Type B pancreatic cell (in vitro differentiated cells): ENCODE measurements around the gene BST1. TPM values are rescaled to one million over a fixed set of nuclear protein-coding genes. Genes with fewer than 3 reads are reported as not detected.

Experiments used
- DNase-seq: peaks from one replicate; pipeline ENCODE4 v3.0.0; 2021; ENCODE audit warnings: mixed read lengths; ENCODE audit not compliant: unreplicated experiment; ENCODE audit errors: extremely low spot score
- H3K27ac Mint-ChIP-seq: 2 replicates; pipeline ENCODE4 v1.8.0; 2021; ENCODE audit warnings: mild to moderate bottlenecking, mixed read lengths
- H3K27me3 Mint-ChIP-seq: 2 replicates; pipeline ENCODE4 v1.8.0; 2021; ENCODE audit warnings: mixed read lengths
- H3K36me3 Mint-ChIP-seq: 2 replicates; pipeline ENCODE4 v1.8.0; 2021; ENCODE audit warnings: mixed read lengths
- H3K4me1 Mint-ChIP-seq: one replicate; pipeline ENCODE4 v1.8.0; 2021; ENCODE audit warnings: mixed read lengths; ENCODE audit not compliant: unreplicated experiment
- H3K4me3 Mint-ChIP-seq: 2 replicates; pipeline ENCODE4 v1.8.0; 2021; ENCODE audit warnings: mild to moderate bottlenecking, mixed read lengths
- H3K9me3 Mint-ChIP-seq: 2 replicates; pipeline ENCODE4 v1.8.0; 2021; ENCODE audit warnings: mixed read lengths
- CTCF ChIP-seq: fragments of 200-600 bp; sonication (generic); conservative IDR thresholded peaks from 2 replicates; pipeline ENCODE4 v1.5.0; 2021; ENCODE audit warnings: antibody characterized with exemption, mild to moderate bottlenecking
- total RNA-seq: library from RNA; stranded (reverse); gene quantifications from 2 replicates; pipeline ENCODE4 v1.2.1, GENCODE V29; 2021; ENCODE audit warnings: low replicate concordance

Gene BST1
- total RNA-seq, 1 donor from 2014 or later, result 0.89 TPM

GRCh38 chr4:15692602-15693001 is 10.3 kb upstream of the BST1 start:
- TF ChIP-seq CTCF, result no peak
- H3K27ac Mint-ChIP-seq, result peak overlapping the region; percentile 9
- no peaks in the 10 kb centered on the region for H3K4me1 Mint-ChIP-seq
- DNase-seq, result no peak
- H3K27me3 Mint-ChIP-seq, result no peaks in the 10 kb centered on the region
- no peaks in the 10 kb centered on the region for H3K9me3 Mint-ChIP-seq
- H3K4me3 Mint-ChIP-seq, result no peak overlapping the region
- peaks cover 12% of the 10 kb centered on the region for H3K36me3 Mint-ChIP-seq

GRCh38 chr4:15694431-15694830 is 8.4 kb upstream of the BST1 start:
- H3K9me3 Mint-ChIP-seq, result no peaks in the 10 kb centered on the region
- TF ChIP-seq CTCF, result no peak
- no peak for DNase-seq
- no peaks in the 10 kb centered on the region for H3K4me1 Mint-ChIP-seq
- no peaks in the 10 kb centered on the region for H3K27me3 Mint-ChIP-seq
- H3K4me3 Mint-ChIP-seq, result peak overlapping the region; percentile 60
- peaks cover 4% of the 10 kb centered on the region for H3K36me3 Mint-ChIP-seq
- H3K27ac Mint-ChIP-seq, result peak overlapping the region; percentile 98

DNA sequence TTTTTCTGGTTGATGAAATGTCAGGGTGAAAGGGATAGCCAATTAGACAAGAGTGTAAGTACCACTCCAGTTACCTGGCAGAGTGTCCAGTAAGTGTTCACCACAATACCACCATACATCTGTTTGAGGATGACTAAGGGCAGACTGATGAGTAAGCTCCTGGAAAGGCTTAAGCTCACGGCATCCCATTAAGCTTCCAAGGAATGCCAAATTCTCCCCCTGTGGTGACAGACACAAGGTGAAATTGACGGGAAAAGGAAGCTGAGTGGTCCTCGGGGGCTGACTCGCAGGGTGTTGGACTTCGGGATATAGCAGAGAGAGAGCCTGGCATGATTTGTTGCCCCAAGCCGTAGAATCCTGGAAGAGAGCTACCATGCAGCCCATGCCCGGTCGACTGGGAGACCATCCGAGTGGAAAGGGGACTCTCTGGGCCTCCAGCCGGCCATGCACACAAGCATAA is 7.6 kb upstream of the BST1 start:
- Mint-ChIP-seq H3K27me3 (no peaks in the 10 kb centered on the region), H3K9me3 (no peaks in the 10 kb centered on the region), H3K36me3 (peaks cover 4% of the 10 kb centered on the region), H3K4me1 (no peaks in the 10 kb centered on the region), H3K27ac (peak overlapping the region; percentile 71), H3K4me3 (no peak overlapping the region)
- DNase-seq, result no peak
- TF ChIP-seq CTCF, result no peak

DNA sequence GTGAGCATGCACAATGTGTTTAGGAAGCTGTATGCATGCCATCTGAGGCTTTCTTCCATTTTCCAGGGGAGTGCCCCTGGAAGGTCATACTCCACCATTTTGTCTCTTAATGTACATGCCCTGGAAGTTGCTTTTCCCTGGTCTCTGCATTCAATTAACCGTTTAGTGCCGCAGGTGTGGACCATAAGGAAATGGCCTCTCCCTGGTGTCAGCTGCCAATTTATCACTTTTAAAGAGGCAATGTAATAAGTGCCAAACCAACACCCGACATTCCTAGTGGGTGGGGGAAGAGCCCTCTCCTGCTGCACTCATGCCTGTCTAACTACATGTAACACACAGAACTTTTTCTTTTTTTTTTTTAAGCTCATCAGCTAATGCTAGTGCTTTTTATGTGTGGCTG is 7.1 kb upstream of the BST1 start:
- Mint-ChIP-seq H3K27ac (peak overlapping the region; percentile 71), H3K27me3 (no peaks in the 10 kb centered on the region), H3K9me3 (no peaks in the 10 kb centered on the region), H3K4me3 (peak overlapping the region; percentile 32), H3K36me3 (peaks cover 1% of the 10 kb centered on the region), H3K4me1 (no peaks in the 10 kb centered on the region)
- no peak for DNase-seq
- no peak for TF ChIP-seq CTCF

- no peaks in the 10 kb centered on the region for H3K27me3 Mint-ChIP-seq
- H3K27ac Mint-ChIP-seq, result no peak overlapping the region
Observed at GRCh38 chr4:15696866-15697265, 6.0 kb upstream of the BST1 start.

More at GRCh38 chr4:15696866-15697265, 6.0 kb upstream of the BST1 start:
- no peak overlapping the region for H3K4me3 Mint-ChIP-seq
- H3K36me3 Mint-ChIP-seq, result no peaks in the 10 kb centered on the region
- no peaks in the 10 kb centered on the region for H3K4me1 Mint-ChIP-seq
- H3K9me3 Mint-ChIP-seq, result no peaks in the 10 kb centered on the region
- DNase-seq, result no peak
- TF ChIP-seq CTCF, result no peak
